ENCODE results near the gene LRRC25.
A peak's percentile ranks its signal among the peaks of the same experiment; 100 is the strongest.

Gene LRRC25

GRCh38 chr19:18435842-18436670 is 38.6 kb upstream of the LRRC25 start:
- DNase-seq (ENCODE audit: low read depth): no peak

GRCh38 chr19:18435178-18435841 is 37.9 kb upstream of the LRRC25 start:
- DNase-seq (ENCODE audit: low read depth): no peak

GRCh38 chr19:18434411-18435175 is 37.2 kb upstream of the LRRC25 start:
- DNase-seq (ENCODE audit: low read depth): no peak

- DNase-seq (ENCODE audit: low read depth): no peak
These were observed 36.4 kb upstream of the LRRC25 start for GRCh38 chr19:18433735-18434398.

- no peak for DNase-seq (ENCODE audit: low read depth)
These were observed 35.7 kb upstream of the LRRC25 start for GRCh38 chr19:18433015-18433691.

- DNase-seq (ENCODE audit: low read depth): no peak
These were observed 35.0 kb upstream of the LRRC25 start for GRCh38 chr19:18432275-18433014.

GRCh38 chr19:18431351-18432197 is 34.2 kb upstream of the LRRC25 start:
- DNase-seq (ENCODE audit: low read depth): no peak

- no peak for DNase-seq (ENCODE audit: low read depth)
These were observed 33.2 kb upstream of the LRRC25 start for GRCh38 chr19:18430417-18431144.

GRCh38 chr19:18429717-18430416 is 32.4 kb upstream of the LRRC25 start:
- DNase-seq (ENCODE audit: low read depth): no peak

- DNase-seq (ENCODE audit: low read depth): peak; percentile 65
These were observed 31.6 kb upstream of the LRRC25 start for GRCh38 chr19:18428787-18429674.

- DNase-seq (ENCODE audit: low read depth): no peak
These were observed 30.9 kb upstream of the LRRC25 start for GRCh38 chr19:18428173-18428786.

- DNase-seq (ENCODE audit: low read depth): no peak
These were observed 30.3 kb upstream of the LRRC25 start for GRCh38 chr19:18427743-18428113.

GRCh38 chr19:18427080-18427742 is 29.8 kb upstream of the LRRC25 start:
- DNase-seq (ENCODE audit: low read depth): no peak

- no peak for DNase-seq (ENCODE audit: low read depth)
These were observed 29.0 kb upstream of the LRRC25 start for GRCh38 chr19:18426416-18426767.

- no peak for DNase-seq (ENCODE audit: low read depth)
These were observed 28.3 kb upstream of the LRRC25 start for GRCh38 chr19:18425515-18426415.

Data from stimulated activated CD8-positive, alpha-beta memory T cell treated with anti-CD3 and anti-CD28 coated beads, Interleukin-15, amount 100 ng/mL, for 1 hour (primary cell).